GM18498 (cell line): ENCODE measurements around the gene CFAP97D1.

ENCODE experiments used
- ATAC-seq: cut with Tn5 transposase; IDR thresholded peaks from one replicate; pipeline ENCODE4 v1.9.1; 2021; ENCODE audit warnings: mild to moderate bottlenecking, moderate library complexity; ENCODE audit not compliant: unreplicated experiment

The CFAP97D1 gene

GRCh38 chr17:43780135-43780534, at the start of gene CFAP97D1:
TSS of gene CFAP97D1 (plus strand) at chr17:43780435. CDS start at chr17:43780463, 28 bp downstream.
- ATAC-seq: no peak

GRCh38 chr17:43732958-43733357, 47.3 kb upstream of the CFAP97D1 start:
- ATAC-seq: no peak

GRCh38 chr17:43733956-43734355, 46.3 kb upstream of the CFAP97D1 start:
- ATAC-seq: no peak

- no peak for ATAC-seq
Observed at GRCh38 chr17:43734376-43734775, 45.9 kb upstream of the CFAP97D1 start.

- ATAC-seq: no peak
Observed at GRCh38 chr17:43736389-43736788, 43.8 kb upstream of the CFAP97D1 start.

GRCh38 chr17:43737722-43738121, 42.5 kb upstream of the CFAP97D1 start:
- no peak for ATAC-seq

GRCh38 chr17:43740541-43740940, 39.7 kb upstream of the CFAP97D1 start:
- no peak for ATAC-seq

GRCh38 chr17:43741636-43742035, 38.6 kb upstream of the CFAP97D1 start:
- ATAC-seq: no peak

GRCh38 chr17:43745541-43745940, 34.7 kb upstream of the CFAP97D1 start:
- ATAC-seq: no peak

- ATAC-seq: no peak
Observed at GRCh38 chr17:43750153-43750552, 30.1 kb upstream of the CFAP97D1 start.

- no peak for ATAC-seq
Observed at GRCh38 chr17:43753493-43754129, 26.6 kb upstream of the CFAP97D1 start.

GRCh38 chr17:43754947-43755346, 25.3 kb upstream of the CFAP97D1 start:
- no peak for ATAC-seq

GRCh38 chr17:43755389-43755875, 24.8 kb upstream of the CFAP97D1 start:
- no peak for ATAC-seq

- no peak for ATAC-seq
Observed at GRCh38 chr17:43756201-43756600, 24.0 kb upstream of the CFAP97D1 start.

GRCh38 chr17:43757171-43757660, 23.0 kb upstream of the CFAP97D1 start:
- ATAC-seq: no peak

GRCh38 chr17:43758086-43758485, 22.1 kb upstream of the CFAP97D1 start:
- no peak for ATAC-seq

- ATAC-seq: no peak
Observed at GRCh38 chr17:43758497-43759174, 21.6 kb upstream of the CFAP97D1 start, which contains the start of gene SOST. TSS of gene SOST (minus strand) at chr17:43758791. CDS start at chr17:43758741, 50 bp downstream.

- ATAC-seq: no peak
Observed at GRCh38 chr17:43759836-43760235, 20.4 kb upstream of the CFAP97D1 start.

- ATAC-seq: no peak
Observed at GRCh38 chr17:43760254-43760852, 19.9 kb upstream of the CFAP97D1 start.

- ATAC-seq: no peak
Observed at GRCh38 chr17:43766413-43767052, 13.7 kb upstream of the CFAP97D1 start.

- ATAC-seq: no peak
Observed at GRCh38 chr17:43767053-43767712, 13.1 kb upstream of the CFAP97D1 start.
